Ovary (tissue), 3 donors: ENCODE results near the gene PLCH2.

ENCODE experiments used
- EP300 ChIP-seq: sonication (generic); formaldehyde crosslinking; IDR thresholded peaks from one replicate; pipeline ENCODE4 v1.6.1; 2017; ENCODE audit warnings: antibody characterized with exemption
- POLR2A ChIP-seq: fragments of 450-650 bp; IDR thresholded peaks from one replicate; pipeline ENCODE4 v1.6.1; 2017; ENCODE audit warnings: antibody characterized with exemption, mild to moderate bottlenecking, moderate library complexity
- TF ChIP-seq, protein P1 (sequence below), 3 donors: fragments of 450-650 bp in 2 of 3; fragments of 200-600 bp in 1 of 3; IDR thresholded peaks; one replicate each; pipeline versions ENCODE4 v1.5.1 to v1.8.0; 2016 to 2022; ENCODE audit warnings: antibody characterized with exemption in 3 of 3, mild to moderate bottlenecking in 1 of 3
- donor health status: DM: no; HTN: no; CAD: no.

GRCh38 chr1:2431103-2431502, 45.0 kb upstream of the PLCH2 start:
- TF ChIP-seq POLR2A (no peak), EP300 (no peak)
- TF ChIP-seq, protein P1, sequence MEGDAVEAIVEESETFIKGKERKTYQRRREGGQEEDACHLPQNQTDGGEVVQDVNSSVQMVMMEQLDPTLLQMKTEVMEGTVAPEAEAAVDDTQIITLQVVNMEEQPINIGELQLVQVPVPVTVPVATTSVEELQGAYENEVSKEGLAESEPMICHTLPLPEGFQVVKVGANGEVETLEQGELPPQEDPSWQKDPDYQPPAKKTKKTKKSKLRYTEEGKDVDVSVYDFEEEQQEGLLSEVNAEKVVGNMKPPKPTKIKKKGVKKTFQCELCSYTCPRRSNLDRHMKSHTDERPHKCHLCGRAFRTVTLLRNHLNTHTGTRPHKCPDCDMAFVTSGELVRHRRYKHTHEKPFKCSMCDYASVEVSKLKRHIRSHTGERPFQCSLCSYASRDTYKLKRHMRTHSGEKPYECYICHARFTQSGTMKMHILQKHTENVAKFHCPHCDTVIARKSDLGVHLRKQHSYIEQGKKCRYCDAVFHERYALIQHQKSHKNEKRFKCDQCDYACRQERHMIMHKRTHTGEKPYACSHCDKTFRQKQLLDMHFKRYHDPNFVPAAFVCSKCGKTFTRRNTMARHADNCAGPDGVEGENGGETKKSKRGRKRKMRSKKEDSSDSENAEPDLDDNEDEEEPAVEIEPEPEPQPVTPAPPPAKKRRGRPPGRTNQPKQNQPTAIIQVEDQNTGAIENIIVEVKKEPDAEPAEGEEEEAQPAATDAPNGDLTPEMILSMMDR (IDR thresholded peaks at IDR 0.05): no peak
